Esophagus squamous epithelium (tissue), 5 donors: ENCODE data around the gene PRR23A. TPM values are rescaled to one million over a fixed set of nuclear protein-coding genes. Genes with fewer than 3 reads are reported as not detected.

Experiments
- DNase-seq: peaks from one replicate; lab custom pipeline; 2025; lab: John Stamatoyannopoulos, UW
- H3K27ac ChIP-seq, 4 donors: fragments of 200-600 bp; sonication (generic); one replicate each; pipeline ENCODE4 v1.5.1; 2016 to 2019; ENCODE audit warnings: mild to moderate bottlenecking in 1 of 4
- H3K27me3 ChIP-seq, 4 donors: fragments of 200-600 bp; sonication (generic); 1 replicate in 3 of 4; 2 replicates in 1 of 4; pipeline versions ENCODE4 v1.5.1 to v1.6.0; 2017 to 2021; ENCODE audit warnings: antibody characterized with exemption in 1 of 4
- H3K36me3 ChIP-seq, 3 donors: fragments of 200-600 bp; sonication (generic); one replicate each; pipeline ENCODE4 v1.5.1; 2016 to 2019
- H3K4me1 ChIP-seq, 3 donors: fragments of 200-600 bp; sonication (generic); one replicate each; pipeline ENCODE4 v1.5.1; 2017 to 2019
- H3K4me3 ChIP-seq, 4 donors: fragments of 200-600 bp; sonication (generic); 1 replicate in 3 of 4; 2 replicates in 1 of 4; pipeline ENCODE4 v1.5.1; 2016 to 2019; ENCODE audit warnings: mild to moderate bottlenecking in 2 of 4, moderate library complexity in 1 of 4
- H3K9me3 ChIP-seq, 3 donors: fragments of 200-600 bp; sonication (generic); one replicate each; pipeline ENCODE4 v1.5.1; 2016 to 2019
- CTCF ChIP-seq, 6 experiments: fragments of 450-650 bp in 4 of 6; fragments of 200-600 bp in 2 of 6; sonication (generic) in 2 of 6; IDR thresholded peaks; one replicate each; pipeline ENCODE4 v1.5.1; 2016 to 2019; ENCODE audit warnings: antibody characterized with exemption in 6 of 6, mild to moderate bottlenecking in 4 of 6, moderate library complexity in 4 of 6
- POLR2A ChIP-seq, 4 donors: fragments of 450-650 bp; IDR thresholded peaks; one replicate each; pipeline ENCODE4 v1.6.1; 2017; ENCODE audit warnings: antibody characterized with exemption in 4 of 4, mild to moderate bottlenecking in 4 of 4, moderate library complexity in 3 of 4
- WGBS, 2 donors: methylation state at CpG; one replicate each; pipeline ENCODE4 v1.1.5; 2018; 5-methylcytosine and 5-hydroxymethylcytosine counted together
- intact Hi-C: fragments of 100-400 bp; cut with DNase I; formaldehyde crosslinking; loops from one replicate; pipeline ENCODE4 v1.15.0; 2022
- total RNA-seq, 4 donors: library from RNA; depleted of rRNA; stranded (reverse); fragments of >200 nt; gene quantifications; one replicate each; pipeline ENCODE4 v1.1.0, GENCODE V29; 2016
- donor health status: DM: yes; HTN: yes; CAD: no.

PRR23A gene
- total RNA-seq, 4 donors from 2014 or later = not detected

- no peak for DNase-seq
- H3K27me3 ChIP-seq = no peaks in the 10 kb centered on the region
- H3K27ac ChIP-seq = no peak overlapping the region
- H3K9me3 ChIP-seq = no peaks in the 10 kb centered on the region
- no peaks in the 10 kb centered on the region for H3K4me1 ChIP-seq
- WGBS, 2 donors = 50 to 65% methylated on average over 4 of the region's 4 CpGs
- no peaks in the 10 kb centered on the region for H3K36me3 ChIP-seq
- no peak overlapping the region for H3K4me3 ChIP-seq
- intact Hi-C loops = no loop called here
- no peak for TF ChIP-seq POLR2A (IDR thresholded peaks at IDR 0.05)
Observed at GRCh38 chr3:138985932-138986331, 20.1 kb downstream of the PRR23A start.

GRCh38 chr3:138984816-138985215, 21.3 kb downstream of the PRR23A start:
- H3K27me3 ChIP-seq = no peaks in the 10 kb centered on the region
- no peak for DNase-seq
- H3K36me3 ChIP-seq = no peaks in the 10 kb centered on the region
- no peak for TF ChIP-seq POLR2A (IDR thresholded peaks at IDR 0.05)
- no peak for TF ChIP-seq CTCF (IDR thresholded peaks at IDR 0.05)
- intact Hi-C loops = no loop called here
- H3K4me3 ChIP-seq = no peak overlapping the region
- H3K4me1 ChIP-seq = no peaks in the 10 kb centered on the region
- H3K9me3 ChIP-seq = no peaks in the 10 kb centered on the region
- H3K27ac ChIP-seq = no peak overlapping the region
- WGBS, 2 donors = 33% methylated on average over 3 of the region's 3 CpGs; no CpG with 5 or more reads in 1 of the 2 donors

DNA sequence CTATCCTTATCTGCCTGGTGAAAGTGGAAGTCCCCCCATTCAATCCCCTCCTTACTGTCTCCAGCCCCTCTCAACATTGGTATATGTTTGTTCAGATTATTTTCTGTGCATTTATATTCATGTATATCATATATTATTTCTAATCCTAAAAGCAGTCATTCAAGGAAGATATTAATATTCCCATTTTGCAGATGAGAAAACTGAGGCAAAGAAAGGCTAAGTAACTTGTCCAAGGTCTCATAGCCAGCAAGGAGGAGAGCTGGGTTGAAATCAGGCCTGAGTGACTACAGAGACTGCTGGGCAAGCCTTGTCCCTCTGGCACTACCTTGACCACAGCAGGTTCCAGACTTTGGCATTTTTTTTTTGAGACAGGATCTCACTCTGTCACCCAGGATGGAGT, 30.0 kb downstream of the PRR23A start:
- H3K27me3 ChIP-seq = peaks cover 0 to 12% (median 0%) of the 10 kb centered on the region in 4 donors
- H3K27ac ChIP-seq = no peak overlapping the region
- no peaks in the 10 kb centered on the region for H3K9me3 ChIP-seq
- H3K4me3 ChIP-seq = no peak overlapping the region
- DNase-seq = no peak
- H3K36me3 ChIP-seq = no peaks in the 10 kb centered on the region
- no peaks in the 10 kb centered on the region for H3K4me1 ChIP-seq
- TF ChIP-seq POLR2A (IDR thresholded peaks at IDR 0.05) = no peak
- TF ChIP-seq CTCF (IDR thresholded peaks at IDR 0.05) = no peak
- intact Hi-C loops = no loop called here

- peaks cover 0 to 19% (median 0%) of the 10 kb centered on the region in 4 donors for H3K27me3 ChIP-seq
- 73 to 76% methylated on average over 4 to 7 of the region's 8 CpGs for WGBS, 2 donors
- TF ChIP-seq POLR2A (IDR thresholded peaks at IDR 0.05) (no peak), CTCF (IDR thresholded peaks at IDR 0.05) (no peak)
- no peak for DNase-seq
- no peaks in the 10 kb centered on the region for H3K4me1 ChIP-seq
- no peak overlapping the region for H3K4me3 ChIP-seq
- H3K9me3 ChIP-seq = no peaks in the 10 kb centered on the region
- no peak overlapping the region for H3K27ac ChIP-seq
- intact Hi-C loops = no loop called here
- no peaks in the 10 kb centered on the region for H3K36me3 ChIP-seq
Observed at GRCh38 chr3:138975351-138975750, 30.7 kb downstream of the PRR23A start.

- H3K9me3 ChIP-seq = no peaks in the 10 kb centered on the region
- no peak overlapping the region for H3K4me3 ChIP-seq
- no peaks in the 10 kb centered on the region for H3K4me1 ChIP-seq
- 75 to 95% methylated on average over 4 of the region's 5 CpGs for WGBS, 2 donors
- intact Hi-C loops = no loop called here
- no peaks in the 10 kb centered on the region for H3K36me3 ChIP-seq
- no peak overlapping the region for H3K27ac ChIP-seq
- no peak for DNase-seq
- no peak for TF ChIP-seq CTCF (IDR thresholded peaks at IDR 0.05)
- TF ChIP-seq POLR2A (IDR thresholded peaks at IDR 0.05) = no peak
- peaks cover 0 to 27% (median 0%) of the 10 kb centered on the region in 4 donors for H3K27me3 ChIP-seq
Observed at GRCh38 chr3:138974462-138974861, 31.6 kb downstream of the PRR23A start.

GRCh38 chr3:138972941-138973340, 33.1 kb downstream of the PRR23A start:
- Histone ChIP-seq H3K36me3 (no peaks in the 10 kb centered on the region), H3K9me3 (no peaks in the 10 kb centered on the region), H3K4me3 (no peak overlapping the region), H3K27ac (no peak overlapping the region), H3K27me3 (peaks cover 0 to 27% (median 0%) of the 10 kb centered on the region in 4 donors), H3K4me1 (no peaks in the 10 kb centered on the region)
- WGBS, 2 donors = 72 to 85% methylated on average over 3 to 5 of the region's 5 CpGs
- DNase-seq = no peak
- TF ChIP-seq CTCF (IDR thresholded peaks at IDR 0.05) = no peak
- intact Hi-C loops = no loop called here
